Ovary (tissue), 3 donors: Measurements from ENCODE around the gene NOTO.

ENCODE experiments used
- CTCF ChIP-seq, 3 donors: fragments of 450-650 bp in 2 of 3; fragments of 200-600 bp in 1 of 3; IDR thresholded peaks; one replicate each; pipeline versions ENCODE4 v1.5.1 to v1.8.0; 2016 to 2022; ENCODE audit warnings: antibody characterized with exemption in 3 of 3, mild to moderate bottlenecking in 1 of 3
- EP300 ChIP-seq: sonication (generic); formaldehyde crosslinking; IDR thresholded peaks from one replicate; pipeline ENCODE4 v1.6.1; 2017; ENCODE audit warnings: antibody characterized with exemption
- POLR2A ChIP-seq: fragments of 450-650 bp; IDR thresholded peaks from one replicate; pipeline ENCODE4 v1.6.1; 2017; ENCODE audit warnings: antibody characterized with exemption, mild to moderate bottlenecking, moderate library complexity
- donor health status: DM: no; HTN: no; CAD: no.

GRCh38 chr2:73254343-73255006 lies 52.1 kb downstream of the NOTO start:
- TF ChIP-seq POLR2A (no peak), EP300 (no peak), CTCF (IDR thresholded peaks at IDR 0.05) (no peak)
